Skeletal muscle tissue (tissue), 4 donors: ENCODE measurements around the gene YAP1. TPM values are rescaled to one million over a fixed set of nuclear protein-coding genes. Genes with fewer than 3 reads are reported as not detected.

Source experiments
- H3K27ac ChIP-seq: one replicate; pipeline ENCODE4 v1.7.0; 2013; ENCODE audit warnings: mild to moderate bottlenecking, low read depth, low read length, inconsistent platforms
- H3K27me3 ChIP-seq, 3 donors: one replicate each; pipeline ENCODE4 v1.7.0; 2013; ENCODE audit warnings: low read length in 3 of 3; ENCODE audit not compliant: control insufficient read depth in 3 of 3, insufficient read depth in 3 of 3
- H3K36me3 ChIP-seq, 3 donors: one replicate each; pipeline ENCODE4 v1.7.0; 2013; ENCODE audit warnings: low read length in 3 of 3; ENCODE audit not compliant: control insufficient read depth in 3 of 3, insufficient read depth in 3 of 3
- H3K4me1 ChIP-seq, 3 donors: one replicate each; pipeline ENCODE4 v1.7.0; 2013; ENCODE audit warnings: low read length in 3 of 3, mild to moderate bottlenecking in 3 of 3; ENCODE audit not compliant: control insufficient read depth in 3 of 3, insufficient read depth in 3 of 3
- H3K4me3 ChIP-seq, 3 donors: one replicate each; pipeline ENCODE4 v1.7.0; 2013; ENCODE audit warnings: low read length in 3 of 3
- H3K9ac ChIP-seq, 3 donors: one replicate each; pipeline ENCODE4 v1.7.0; 2013; ENCODE audit warnings: low read length in 3 of 3, mild to moderate bottlenecking in 3 of 3, moderate library complexity in 2 of 3, low read depth in 1 of 3
- H3K9me3 ChIP-seq, 3 donors: one replicate each; pipeline ENCODE4 v1.7.0; 2013; ENCODE audit warnings: low read length in 3 of 3; ENCODE audit not compliant: control insufficient read depth in 3 of 3
- total RNA-seq: library from RNA; depleted of rRNA; stranded (reverse); fragments of >200 nt; gene quantifications from one replicate; pipeline ENCODE4 v1.2.3, GENCODE V29; 2014
- donor health status: Osteomylitis.

The YAP1 gene
- total RNA-seq, 1 donor from 2014 or later, result 49.6 TPM

- H3K9me3 ChIP-seq, result no peaks in the 10 kb centered on the region
- H3K4me1 ChIP-seq, result peaks cover 0 to 12% (median 0%) of the 10 kb centered on the region in 3 donors
- no peaks in the 10 kb centered on the region for H3K36me3 ChIP-seq
- H3K4me3 ChIP-seq, result peak overlapping the region; percentile 35 to 58 (median 36)
- H3K27ac ChIP-seq, result no peak overlapping the region
- H3K27me3 ChIP-seq, result no peaks in the 10 kb centered on the region
- peak overlapping the region; percentile 0 to 51 (median 27) for H3K9ac ChIP-seq
These were observed 169.5 kb downstream of the YAP1 start for GRCh38 chr11:102279641-102280170.

GRCh38 chr11:102280245-102280833 is 170.1 kb downstream of the YAP1 start:
- no peak overlapping the region for H3K4me3 ChIP-seq
- no peaks in the 10 kb centered on the region for H3K9me3 ChIP-seq
- H3K27ac ChIP-seq, result no peak overlapping the region
- no peaks in the 10 kb centered on the region for H3K27me3 ChIP-seq
- peak overlapping the region in 1 of 3 donors; percentile 51 for H3K9ac ChIP-seq
- peaks cover 0 to 12% (median 0%) of the 10 kb centered on the region in 3 donors for H3K4me1 ChIP-seq
- H3K36me3 ChIP-seq, result no peaks in the 10 kb centered on the region

Other genes with a start within 250 kb of the YAP1 start
- gene CEP126, start 195.4 kb upstream of the YAP1 start, total RNA-seq, result 1.6 TPM
- 1.6 TPM for gene ANGPTL5, start 193.9 kb upstream of the YAP1 start, total RNA-seq
- 5.2 TPM for gene CFAP300, start 63.0 kb upstream of the YAP1 start, total RNA-seq
- 1.6 TPM for gene BIRC3, start 207.0 kb downstream of the YAP1 start, total RNA-seq
- gene BIRC2, start 236.8 kb downstream of the YAP1 start, total RNA-seq, result 56.9 TPM